Measurements from ENCODE around the gene CD180. TPM values are rescaled to one million over a fixed set of nuclear protein-coding genes. Genes with fewer than 3 reads are reported as not detected.

The CD180 gene
- total RNA-seq: not detected in 2 replicates

DNA sequence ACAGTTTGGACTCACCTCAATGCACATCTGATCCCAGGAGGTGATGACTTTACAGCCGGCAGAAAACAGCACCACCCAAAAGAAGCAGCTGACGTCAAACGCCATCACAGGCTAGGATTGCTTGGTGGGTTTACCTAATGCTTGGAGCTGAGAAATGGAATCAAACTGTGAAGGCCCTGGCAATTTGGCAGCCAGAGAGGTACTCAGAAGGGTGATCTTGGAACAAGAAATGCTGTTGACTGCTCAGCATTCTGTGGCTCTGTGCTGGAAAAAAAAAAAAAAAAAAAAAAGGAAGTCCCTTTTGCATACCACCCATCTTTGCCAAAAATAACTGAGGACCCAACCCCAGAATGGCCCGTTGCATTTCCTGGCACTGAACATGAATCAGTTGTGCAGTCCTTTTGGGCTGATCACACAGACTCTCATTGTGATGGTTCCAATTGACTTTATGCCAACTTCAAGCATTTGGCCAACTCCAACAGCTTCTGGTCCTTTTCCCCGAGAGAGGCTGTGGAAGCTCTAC is at the start of gene CD180:
TSS of gene CD180 (minus strand) at position 263 of the 523 bp plus-strand sequence. CDS start at position 105, 158 bp downstream.
- TF ChIP-seq, protein P1, sequence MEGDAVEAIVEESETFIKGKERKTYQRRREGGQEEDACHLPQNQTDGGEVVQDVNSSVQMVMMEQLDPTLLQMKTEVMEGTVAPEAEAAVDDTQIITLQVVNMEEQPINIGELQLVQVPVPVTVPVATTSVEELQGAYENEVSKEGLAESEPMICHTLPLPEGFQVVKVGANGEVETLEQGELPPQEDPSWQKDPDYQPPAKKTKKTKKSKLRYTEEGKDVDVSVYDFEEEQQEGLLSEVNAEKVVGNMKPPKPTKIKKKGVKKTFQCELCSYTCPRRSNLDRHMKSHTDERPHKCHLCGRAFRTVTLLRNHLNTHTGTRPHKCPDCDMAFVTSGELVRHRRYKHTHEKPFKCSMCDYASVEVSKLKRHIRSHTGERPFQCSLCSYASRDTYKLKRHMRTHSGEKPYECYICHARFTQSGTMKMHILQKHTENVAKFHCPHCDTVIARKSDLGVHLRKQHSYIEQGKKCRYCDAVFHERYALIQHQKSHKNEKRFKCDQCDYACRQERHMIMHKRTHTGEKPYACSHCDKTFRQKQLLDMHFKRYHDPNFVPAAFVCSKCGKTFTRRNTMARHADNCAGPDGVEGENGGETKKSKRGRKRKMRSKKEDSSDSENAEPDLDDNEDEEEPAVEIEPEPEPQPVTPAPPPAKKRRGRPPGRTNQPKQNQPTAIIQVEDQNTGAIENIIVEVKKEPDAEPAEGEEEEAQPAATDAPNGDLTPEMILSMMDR (IDR thresholded peaks at IDR 0.05; ENCODE audit: insufficient read depth, low read depth, low read length): no peak
- H3K4me3 ChIP-seq (ENCODE audit: low read depth, low read length): no peak within 1 kb of the TSS
- DNase-seq (ENCODE audit: low read depth): no peak

- peak; percentile 91 for DNase-seq (ENCODE audit: low read depth)
- no peak overlapping the region for H3K4me3 ChIP-seq (ENCODE audit: low read depth, low read length)
- TF ChIP-seq, protein P1 (IDR thresholded peaks at IDR 0.05; ENCODE audit: insufficient read depth, low read depth, low read length): peak; percentile 59
Observed at GRCh38 chr5:67246108-67246507, 49.5 kb upstream of the CD180 start.

DNA sequence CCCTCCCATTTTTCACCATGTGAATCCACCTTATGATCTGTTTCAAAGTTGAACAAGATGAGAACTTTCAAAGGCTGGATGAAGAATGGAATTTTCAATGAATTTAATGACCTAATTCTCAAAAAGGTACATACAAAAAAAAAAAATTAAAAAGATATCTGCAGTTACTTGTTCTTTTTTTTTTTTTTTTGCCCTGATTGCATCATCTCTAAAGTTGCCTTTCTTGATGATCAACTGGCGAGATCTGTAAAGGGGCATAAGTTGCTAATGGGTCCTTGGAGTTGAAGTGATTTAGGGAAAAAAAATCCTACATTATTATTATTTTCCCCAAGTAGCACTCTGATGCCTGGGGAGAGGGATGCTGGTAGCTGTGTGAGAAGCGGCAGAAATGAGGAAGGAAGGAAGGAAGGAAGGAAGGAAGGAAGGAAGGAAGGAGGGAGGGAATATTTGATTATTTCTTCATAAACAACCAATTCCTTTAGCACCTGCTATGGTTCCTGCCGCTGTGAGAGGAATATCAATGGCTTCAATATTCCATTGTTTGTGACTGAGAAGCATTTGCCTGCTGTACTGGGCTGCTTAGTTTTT is 48.8 kb upstream of the CD180 start:
- TF ChIP-seq, protein P1 (IDR thresholded peaks at IDR 0.05; ENCODE audit: insufficient read depth, low read depth, low read length): no peak
- no peak overlapping the region for H3K4me3 ChIP-seq (ENCODE audit: low read depth, low read length)
- no peak for DNase-seq (ENCODE audit: low read depth)

- TF ChIP-seq, protein P1 (IDR thresholded peaks at IDR 0.05; ENCODE audit: insufficient read depth, low read depth, low read length): no peak
- no peak overlapping the region for H3K4me3 ChIP-seq (ENCODE audit: low read depth, low read length)
- DNase-seq (ENCODE audit: low read depth): no peak
Observed at GRCh38 chr5:67244345-67244793, 47.8 kb upstream of the CD180 start.

DNA sequence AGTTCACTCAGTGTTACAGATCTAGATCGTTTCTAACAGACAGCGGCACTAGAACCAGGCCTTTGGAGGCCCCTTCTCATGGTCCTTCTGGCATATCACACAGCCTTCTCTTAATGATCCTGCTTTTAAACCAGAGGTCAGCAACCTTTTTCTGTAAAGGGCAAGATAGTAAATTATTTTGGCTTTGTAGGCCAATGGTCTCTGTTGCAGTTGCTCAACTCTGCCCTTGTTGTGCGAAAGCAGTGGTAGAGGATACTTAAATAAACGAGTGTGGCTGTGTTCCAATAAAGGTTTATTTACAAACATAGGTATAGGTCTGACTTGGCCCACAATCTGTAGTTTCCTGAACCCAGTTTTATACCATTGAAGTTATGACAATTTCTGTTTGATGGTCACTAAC is 47.3 kb upstream of the CD180 start:
- no peak for DNase-seq (ENCODE audit: low read depth)
- TF ChIP-seq, protein P1 (IDR thresholded peaks at IDR 0.05; ENCODE audit: insufficient read depth, low read depth, low read length): no peak
- H3K4me3 ChIP-seq (ENCODE audit: low read depth, low read length): no peak overlapping the region

DNA sequence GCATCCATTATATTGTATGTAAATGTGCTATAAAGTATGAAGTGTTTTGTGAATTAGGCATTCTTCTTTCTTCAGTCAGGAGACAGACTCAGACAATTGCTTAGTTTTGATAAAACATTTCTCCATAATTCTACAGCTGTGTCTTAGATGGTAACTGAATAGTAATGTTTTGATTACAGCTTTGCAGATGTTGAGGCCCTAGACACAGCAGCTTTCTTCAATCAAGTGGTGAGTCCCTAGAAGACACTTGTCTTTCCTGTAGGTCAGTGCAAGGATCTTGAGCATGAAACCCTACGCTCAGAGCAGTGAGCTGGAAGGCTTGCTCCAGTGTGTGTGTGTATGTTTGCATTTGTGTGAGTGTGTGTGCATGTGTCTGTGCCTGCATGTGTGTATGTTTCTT is 46.8 kb upstream of the CD180 start:
- TF ChIP-seq, protein P1 (IDR thresholded peaks at IDR 0.05; ENCODE audit: insufficient read depth, low read depth, low read length): no peak
- no peak overlapping the region for H3K4me3 ChIP-seq (ENCODE audit: low read depth, low read length)
- DNase-seq (ENCODE audit: low read depth): no peak

GRCh38 chr5:67241326-67241725 is 44.7 kb upstream of the CD180 start:
- TF ChIP-seq, protein P1 (IDR thresholded peaks at IDR 0.05; ENCODE audit: insufficient read depth, low read depth, low read length): no peak
- H3K4me3 ChIP-seq (ENCODE audit: low read depth, low read length): no peak overlapping the region
- DNase-seq (ENCODE audit: low read depth): no peak
